K562 (cell line): ENCODE measurements around the gene TSG101. TPM values are rescaled to one million over a fixed set of nuclear protein-coding genes. Genes with fewer than 3 reads are reported as not detected.

Source experiments
- ATAC-seq: fragments of 200-7000 bp; cut with Tn5 transposase; 3 replicates; pipeline ENCODE4 v1.9.1; 2020; ENCODE audit warnings: moderate library complexity
- BruUV-seq: library from RNA; stranded (reverse); fragments of 400-500 nt; replicated peaks from 2 replicates; lab custom pipeline; 2021; lab: Mats Ljungman, UMichigan
- CTCF ChIA-PET: fragments of 300-600 bp; formaldehyde crosslinking; extraction: SDS; loops from one replicate; lab custom pipeline; 2021; ENCODE audit warnings: low intra/inter-chr PET ratio; lab: Yijun Ruan, JAX
- POLR2A ChIA-PET: fragments of 300-600, 350-650 bp; sonication (Branson Sonifier 250); formaldehyde crosslinking; extraction: SDS; loops from one replicate; lab custom pipeline; 2021; ENCODE audit warnings: antibody characterized with exemption, inconsistent platforms; lab: Yijun Ruan, JAX
- DNase-seq, 4 experiments: peaks; one replicate each; pipeline versions ENCODE4 v3.0.0 to v3.0.0-alpha.2; 2011 to 2018; ENCODE audit warnings: low spot score in 3 of 4, mixed read lengths in 3 of 4; ENCODE audit errors: extremely low read depth in 1 of 4
- FAIRE-seq: peaks from 2 replicates; lab custom pipeline; 2011; peaks lifted over from hg19 to GRCh38; lab: Jason Lieb, UNC
- H2AFZ ChIP-seq: 2 replicates; pipeline ENCODE4 v1.6.0; 2011; ENCODE audit warnings: low read depth, low read length, control low read depth, inconsistent platforms
- H3K27ac ChIP-seq: fragments of 200-600 bp; 3 replicates; pipeline ENCODE4 v1.8.0; 2011; ENCODE audit warnings: low read depth, mild to moderate bottlenecking, control low read depth, inconsistent platforms, low read length, moderate library complexity, mixed read lengths; ENCODE audit errors: extremely low read depth
- H3K27me3 ChIP-seq, 2 experiments: fragments of 300-600 bp in 1 of 2; 2 replicates in 1 of 2; 3 replicates in 1 of 2; pipeline versions ENCODE4 v1.6.0 to v1.8.0; 2011; ENCODE audit warnings: inconsistent platforms in 2 of 2, low read length in 2 of 2, mild to moderate bottlenecking in 1 of 2, mixed read lengths in 1 of 2, moderate library complexity in 1 of 2; ENCODE audit not compliant: control insufficient read depth in 2 of 2, insufficient read depth in 2 of 2
- H3K36me3 ChIP-seq: fragments of 300-600 bp; 3 replicates; pipeline ENCODE4 v1.8.0; 2011; ENCODE audit warnings: mild to moderate bottlenecking, low read length, inconsistent platforms; ENCODE audit not compliant: control insufficient read depth, insufficient read depth
- H3K4me1 ChIP-seq, 2 experiments: fragments of 200-600 bp in 1 of 2; replicated peaks in 1 of 2; 2 replicates in 1 of 2; 3 replicates in 1 of 2; pipeline versions ENCODE4 v1.5.1 to v1.8.0; 2011; ENCODE audit warnings: inconsistent platforms in 2 of 2, low read length in 2 of 2, mild to moderate bottlenecking in 1 of 2, mixed read lengths in 1 of 2, moderate library complexity in 1 of 2; ENCODE audit not compliant: control insufficient read depth in 2 of 2, insufficient read depth in 2 of 2
- H3K4me2 ChIP-seq: 2 replicates; pipeline ENCODE4 v1.6.1; 2011; ENCODE audit warnings: low read length, control low read depth, inconsistent platforms, mixed read lengths; ENCODE audit not compliant: insufficient read depth
- H3K4me3 ChIP-seq: fragments of 200-600 bp; sonication (generic), shearing (Covaris generic); 2 replicates; pipeline ENCODE4 v1.5.1; 2016; ENCODE audit warnings: control low read depth, inconsistent platforms
- H3K79me2 ChIP-seq: fragments of 200-600 bp; 3 replicates; pipeline ENCODE4 v1.8.0; 2011; ENCODE audit warnings: low read length, inconsistent platforms; ENCODE audit not compliant: control insufficient read depth, insufficient read depth
- H3K9ac ChIP-seq, 2 experiments: 2 replicates each; pipeline versions ENCODE4 v1.6.0 to v1.6.1; 2011; ENCODE audit warnings: low read depth in 2 of 2, low read length in 2 of 2, control low read depth in 1 of 2, inconsistent platforms in 1 of 2, mild to moderate bottlenecking in 1 of 2, mixed read lengths in 1 of 2; ENCODE audit not compliant: insufficient read depth in 1 of 2
- H3K9me1 ChIP-seq: one replicate; pipeline ENCODE4 v1.6.0; 2011; ENCODE audit warnings: inconsistent platforms, mild to moderate bottlenecking, low read length, moderate library complexity; ENCODE audit not compliant: control insufficient read depth, insufficient read depth
- H3K9me3 ChIP-seq: replicated peaks from 2 replicates; pipeline ENCODE4 v1.5.1; 2011; ENCODE audit warnings: low read depth, low read length, inconsistent platforms; ENCODE audit not compliant: control insufficient read depth, insufficient read depth
- H4K20me1 ChIP-seq: replicated peaks from 2 replicates; pipeline ENCODE4 v1.6.1; 2011; ENCODE audit warnings: low read length, inconsistent platforms, mixed read lengths; ENCODE audit not compliant: control insufficient read depth, insufficient read depth
- ATF2 ChIP-seq: sonication (generic); formaldehyde crosslinking; IDR thresholded peaks from 2 replicates; pipeline ENCODE4 v1.8.1; 2022; ENCODE audit warnings: missing genetic modification reagents
- HMBOX1 ChIP-seq: sonication (generic); IDR thresholded peaks from 2 replicates; pipeline ENCODE4 v1.6.1; 2016
- MCM5 ChIP-seq: fragments of 450-650 bp; IDR thresholded peaks from 2 replicates; pipeline ENCODE4 v1.6.1; 2016; ENCODE audit warnings: low read depth
- SRSF1 ChIP-seq: fragments of 200-400 bp; formaldehyde crosslinking; IDR thresholded peaks from 2 replicates; pipeline ENCODE4 v1.6.1; 2017; ENCODE audit warnings: mild to moderate bottlenecking, low read depth, low read length, moderate library complexity
- ZBTB1 ChIP-seq: sonication (generic); formaldehyde crosslinking; IDR thresholded peaks from 2 replicates; pipeline ENCODE4 v1.8.1; 2023; ENCODE audit warnings: missing genetic modification reagents, low read depth, mild to moderate bottlenecking, borderline replicate concordance
- ZNF12 ChIP-seq: sonication (generic); formaldehyde crosslinking; IDR thresholded peaks from 2 replicates; pipeline ENCODE4 v1.4.0; 2020; ENCODE audit warnings: mild to moderate bottlenecking, missing genetic modification reagents
- ZNF140 ChIP-seq: fragments of 250-450 bp; sonication (Bioruptor Pico); IDR thresholded peaks from 2 replicates; pipeline ENCODE4 v1.8.0; 2021; ENCODE audit warnings: moderate library complexity, mild to moderate bottlenecking, inconsistent platforms
- ZNF282 ChIP-seq: sonication (generic); formaldehyde crosslinking; IDR thresholded peaks from 2 replicates; pipeline ENCODE4 v1.8.1; 2023; ENCODE audit warnings: missing genetic modification reagents
- ZNF3 ChIP-seq: fragments of 250-450 bp; sonication (Bioruptor Pico); IDR thresholded peaks from 2 replicates; pipeline ENCODE4 v1.5.0; 2021; ENCODE audit warnings: mild to moderate bottlenecking, moderate library complexity
- in situ Hi-C: fragments of 300-500 bp; cut with MboI; formaldehyde crosslinking; loops from 4 replicates; pipeline ENCODE4 v1.15.0; 2018; ENCODE audit warnings: inconsistent platforms, mixed read lengths
- intact Hi-C: fragments of 100-400 bp; cut with micrococcal nuclease; formaldehyde crosslinking; loops from 2 replicates; pipeline ENCODE4 v1.14.2; 2022
- polyA plus RNA-seq, 8 experiments: library from polyadenylated mRNA; depleted of rRNA in 4 of 8; stranded (reverse) in 5 of 8; unstranded in 3 of 8; fragments of >200 nt; fragmentation: Nextera tagmentation in 2 of 8; fragmentation: Illumina TruSeq in 1 of 8; extraction: Ambion mirVana in 2 of 8; extraction: Trizol in 1 of 8; gene quantifications; 2 replicates each; pipeline versions ENCODE4 v1.2.1 to v1.2.3, GENCODE V29; 2011 to 2014; ENCODE audit warnings: inconsistent platforms in 1 of 8, missing spikeins in 1 of 8
- total RNA-seq, 7 experiments: library from RNA; depleted of rRNA in 6 of 7; stranded (reverse); fragments of >200 nt in 6 of 7; fragmentation: Illumina TruSeq in 2 of 7; extraction: Trizol in 2 of 7; gene quantifications; 2 replicates each; pipeline versions ENCODE4 v1.2.1 to v1.2.3, GENCODE V29; 2011 to 2021; ENCODE audit warnings: low replicate concordance in 1 of 7
- TF ChIP-seq, protein P1 (sequence below): sonication (generic); formaldehyde crosslinking; IDR thresholded peaks from 2 replicates; pipeline ENCODE4 v1.8.1; 2023; ENCODE audit warnings: mild to moderate bottlenecking, missing genetic modification reagents
- TF ChIP-seq, protein P2 (sequence below): sonication (generic); formaldehyde crosslinking; IDR thresholded peaks from 2 replicates; pipeline ENCODE4 v1.8.1; 2023; ENCODE audit warnings: mild to moderate bottlenecking, missing genetic modification reagents
- TF ChIP-seq, protein P3 (sequence below): sonication (generic); formaldehyde crosslinking; IDR thresholded peaks from 2 replicates; pipeline ENCODE4 v1.8.1; 2023; ENCODE audit warnings: mild to moderate bottlenecking, missing genetic modification reagents

The TSG101 gene
- total and polyA plus RNA-seq, 9 of the 15 experiments (the other 6 are each of a cell fraction or from before 2014, with no cell fraction given) = 24.6 to 141 (median 60.0) TPM

DNA sequence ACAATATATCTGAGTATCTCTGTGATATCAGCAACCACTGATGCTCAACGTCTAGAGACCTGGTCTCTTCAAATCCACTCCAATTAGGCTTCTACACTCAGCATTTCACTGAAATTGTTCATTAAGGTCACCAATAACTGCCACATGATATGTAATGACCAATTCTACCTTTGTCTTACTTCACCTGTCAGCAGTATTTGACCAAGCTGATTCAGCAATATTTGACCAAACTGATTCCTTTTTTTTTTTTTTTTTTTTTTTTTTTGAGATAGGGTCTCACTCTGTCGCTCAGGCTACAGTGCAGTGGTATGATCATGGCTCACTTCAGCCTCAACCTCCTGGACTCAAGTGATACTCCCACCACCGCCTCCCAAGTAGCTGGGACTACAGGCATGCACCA, 5.6 kb downstream of the TSG101 start (continued):
- no peak for TF ChIP-seq SRSF1

DNA sequence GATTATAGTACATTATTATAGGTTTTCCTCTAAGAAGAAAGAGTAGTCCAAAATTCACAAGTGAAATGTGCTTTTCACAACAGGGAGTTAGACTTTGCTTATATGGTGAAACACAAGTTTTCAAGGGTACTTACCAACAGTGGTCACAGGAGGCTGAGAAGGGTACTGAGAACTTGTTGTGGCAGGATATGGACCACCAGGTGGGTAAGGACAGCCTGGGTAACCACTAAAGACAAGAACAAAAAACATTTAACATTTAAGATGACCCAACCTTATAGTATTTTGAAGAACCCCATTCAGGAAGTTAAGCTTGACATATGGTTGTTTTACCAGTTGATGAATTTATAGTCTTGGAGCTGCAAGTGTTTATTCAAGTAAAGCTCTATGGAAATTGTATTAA, 24.4 kb downstream of the TSG101 start:
- no TSS peak for BruUV-seq
- Histone ChIP-seq H3K9me3 (no peaks in the 10 kb centered on the region), H3K4me3 (no peak overlapping the region), H3K4me1 (no peaks in the 10 kb centered on the region), H3K36me3 (peaks cover 69% of the 10 kb centered on the region), H3K79me2 (no peaks in the 10 kb centered on the region), H4K20me1 (no peaks in the 10 kb centered on the region), H3K4me2 (no peak overlapping the region), H3K9me1 (no peaks in the 10 kb centered on the region), H3K9ac (no peak overlapping the region), H3K27me3 (no peaks in the 10 kb centered on the region), H3K27ac (no peak overlapping the region), H2AFZ (no peak overlapping the region)
- TF ChIP-seq ZNF282 (CRISPR knock-in tag) (no peak), MCM5 (no peak), ZBTB1 (CRISPR knock-in tag) (no peak), ZNF12 (CRISPR knock-in tag) (no peak), ZNF140 (CRISPR knock-in tag) (no peak), ATF2 (CRISPR knock-in tag) (no peak), HMBOX1 (no peak), ZNF3 (no peak)
- TF ChIP-seq, protein P1, sequence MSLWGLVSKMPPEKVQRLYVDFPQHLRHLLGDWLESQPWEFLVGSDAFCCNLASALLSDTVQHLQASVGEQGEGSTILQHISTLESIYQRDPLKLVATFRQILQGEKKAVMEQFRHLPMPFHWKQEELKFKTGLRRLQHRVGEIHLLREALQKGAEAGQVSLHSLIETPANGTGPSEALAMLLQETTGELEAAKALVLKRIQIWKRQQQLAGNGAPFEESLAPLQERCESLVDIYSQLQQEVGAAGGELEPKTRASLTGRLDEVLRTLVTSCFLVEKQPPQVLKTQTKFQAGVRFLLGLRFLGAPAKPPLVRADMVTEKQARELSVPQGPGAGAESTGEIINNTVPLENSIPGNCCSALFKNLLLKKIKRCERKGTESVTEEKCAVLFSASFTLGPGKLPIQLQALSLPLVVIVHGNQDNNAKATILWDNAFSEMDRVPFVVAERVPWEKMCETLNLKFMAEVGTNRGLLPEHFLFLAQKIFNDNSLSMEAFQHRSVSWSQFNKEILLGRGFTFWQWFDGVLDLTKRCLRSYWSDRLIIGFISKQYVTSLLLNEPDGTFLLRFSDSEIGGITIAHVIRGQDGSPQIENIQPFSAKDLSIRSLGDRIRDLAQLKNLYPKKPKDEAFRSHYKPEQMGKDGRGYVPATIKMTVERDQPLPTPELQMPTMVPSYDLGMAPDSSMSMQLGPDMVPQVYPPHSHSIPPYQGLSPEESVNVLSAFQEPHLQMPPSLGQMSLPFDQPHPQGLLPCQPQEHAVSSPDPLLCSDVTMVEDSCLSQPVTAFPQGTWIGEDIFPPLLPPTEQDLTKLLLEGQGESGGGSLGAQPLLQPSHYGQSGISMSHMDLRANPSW (CRISPR knock-in tag) = no peak
- TF ChIP-seq, protein P2, sequence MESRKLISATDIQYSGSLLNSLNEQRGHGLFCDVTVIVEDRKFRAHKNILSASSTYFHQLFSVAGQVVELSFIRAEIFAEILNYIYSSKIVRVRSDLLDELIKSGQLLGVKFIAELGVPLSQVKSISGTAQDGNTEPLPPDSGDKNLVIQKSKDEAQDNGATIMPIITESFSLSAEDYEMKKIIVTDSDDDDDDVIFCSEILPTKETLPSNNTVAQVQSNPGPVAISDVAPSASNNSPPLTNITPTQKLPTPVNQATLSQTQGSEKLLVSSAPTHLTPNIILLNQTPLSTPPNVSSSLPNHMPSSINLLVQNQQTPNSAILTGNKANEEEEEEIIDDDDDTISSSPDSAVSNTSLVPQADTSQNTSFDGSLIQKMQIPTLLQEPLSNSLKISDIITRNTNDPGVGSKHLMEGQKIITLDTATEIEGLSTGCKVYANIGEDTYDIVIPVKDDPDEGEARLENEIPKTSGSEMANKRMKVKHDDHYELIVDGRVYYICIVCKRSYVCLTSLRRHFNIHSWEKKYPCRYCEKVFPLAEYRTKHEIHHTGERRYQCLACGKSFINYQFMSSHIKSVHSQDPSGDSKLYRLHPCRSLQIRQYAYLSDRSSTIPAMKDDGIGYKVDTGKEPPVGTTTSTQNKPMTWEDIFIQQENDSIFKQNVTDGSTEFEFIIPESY (CRISPR knock-in tag) = no peak
- TF ChIP-seq, protein P3, sequence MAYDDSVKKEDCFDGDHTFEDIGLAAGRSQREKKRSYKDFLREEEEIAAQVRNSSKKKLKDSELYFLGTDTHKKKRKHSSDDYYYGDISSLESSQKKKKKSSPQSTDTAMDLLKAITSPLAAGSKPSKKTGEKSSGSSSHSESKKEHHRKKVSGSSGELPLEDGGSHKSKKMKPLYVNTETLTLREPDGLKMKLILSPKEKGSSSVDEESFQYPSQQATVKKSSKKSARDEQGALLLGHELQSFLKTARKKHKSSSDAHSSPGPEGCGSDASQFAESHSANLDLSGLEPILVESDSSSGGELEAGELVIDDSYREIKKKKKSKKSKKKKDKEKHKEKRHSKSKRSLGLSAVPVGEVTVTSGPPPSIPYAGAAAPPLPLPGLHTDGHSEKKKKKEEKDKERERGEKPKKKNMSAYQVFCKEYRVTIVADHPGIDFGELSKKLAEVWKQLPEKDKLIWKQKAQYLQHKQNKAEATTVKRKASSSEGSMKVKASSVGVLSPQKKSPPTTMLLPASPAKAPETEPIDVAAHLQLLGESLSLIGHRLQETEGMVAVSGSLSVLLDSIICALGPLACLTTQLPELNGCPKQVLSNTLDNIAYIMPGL (CRISPR knock-in tag) = no peak
- ChIA-PET CTCF (no interaction called here), POLR2A (interaction anchor here (0.7 to 1.1 kb wide), 2 partner anchors 11 to 73 kb away, joined by 3 read pairs; no protein-coding TSS in a partner anchor)
- in situ Hi-C loops (no loop called here), intact Hi-C loops (no loop called here)
- DNase-seq (no peak), FAIRE-seq (no peak), ATAC-seq (no peak)
